NCI-H82 (cell line): ENCODE data around the gene NEK2.
"Not testable (repeated sequence)": the region's sequence is repeated elsewhere in the genome, so short reads cannot be mapped to it uniquely, and the experiment has no call there.

Experiments
- DNase-seq: peaks from one replicate; lab custom pipeline; 2025; lab: John Stamatoyannopoulos, UW

Gene NEK2

GRCh38 chr1:211632808-211633523 is 42.5 kb downstream of the NEK2 start:
- no peak for DNase-seq

- no peak for DNase-seq
These were observed 43.2 kb downstream of the NEK2 start for GRCh38 chr1:211632117-211632807.

- DNase-seq: no peak
These were observed 44.3 kb downstream of the NEK2 start for GRCh38 chr1:211631168-211631567.

GRCh38 chr1:211630236-211631081 is 45.0 kb downstream of the NEK2 start:
- peak; percentile 43 for DNase-seq

- DNase-seq: peak; percentile 82
These were observed 47.0 kb downstream of the NEK2 start for GRCh38 chr1:211628417-211628816.

- peak; percentile 89 for DNase-seq
These were observed 48.2 kb downstream of the NEK2 start for GRCh38 chr1:211627259-211627658.

- not testable (repeated sequence) for DNase-seq
These were observed 49.6 kb downstream of the NEK2 start for GRCh38 chr1:211625866-211626265.

GRCh38 chr1:211625040-211625439 is 50.4 kb downstream of the NEK2 start:
- DNase-seq: peak; percentile 57

GRCh38 chr1:211623515-211623914 is 51.9 kb downstream of the NEK2 start:
- DNase-seq: no peak

GRCh38 chr1:211621447-211622198 is 53.8 kb downstream of the NEK2 start:
- DNase-seq: no peak

- no peak for DNase-seq
These were observed 55.3 kb downstream of the NEK2 start for GRCh38 chr1:211620097-211620496.

- no peak for DNase-seq
These were observed 56.1 kb downstream of the NEK2 start for GRCh38 chr1:211619033-211619996.

GRCh38 chr1:211616965-211617297 is 58.5 kb downstream of the NEK2 start:
- DNase-seq: no peak

- DNase-seq: no peak
These were observed 59.0 kb downstream of the NEK2 start for GRCh38 chr1:211616231-211616964.

- DNase-seq: no peak
These were observed 60.8 kb downstream of the NEK2 start for GRCh38 chr1:211614615-211615014.

- no peak for DNase-seq
These were observed 61.5 kb downstream of the NEK2 start for GRCh38 chr1:211613951-211614350.

- no peak for DNase-seq
These were observed 62.1 kb downstream of the NEK2 start for GRCh38 chr1:211613108-211613947.

- no peak for DNase-seq
These were observed 62.7 kb downstream of the NEK2 start for GRCh38 chr1:211612786-211613107.
